ENCODE measurements around the gene DVL3. TPM values are rescaled to one million over a fixed set of nuclear protein-coding genes. Genes with fewer than 3 reads are reported as not detected.

Gene DVL3
- total RNA-seq, 1 experiment from 2014 or later = 76.2 TPM

GRCh38 chr3:184135911-184136260, 19.3 kb upstream of the DVL3 start (continued):
- TF ChIP-seq FOXP4 (CRISPR knock-in tag; IDR thresholded peaks at IDR 0.05) (no peak), HMGA2 (CRISPR knock-in tag; IDR thresholded peaks at IDR 0.05) (no peak), CREM (CRISPR knock-in tag; IDR thresholded peaks at IDR 0.05) (no peak), USF2 (CRISPR knock-in tag; IDR thresholded peaks at IDR 0.05) (no peak), RELA (CRISPR knock-in tag; IDR thresholded peaks at IDR 0.05; ENCODE audit: borderline replicate concordance) (no peak), E2F5 (CRISPR knock-in tag; IDR thresholded peaks at IDR 0.05) (no peak), GTF2I (CRISPR knock-in tag; conservative IDR thresholded peaks at IDR 0.05) (no peak), ZNF396 (CRISPR knock-in tag; IDR thresholded peaks at IDR 0.05; ENCODE audit: borderline replicate concordance) (no peak)
- TF ChIP-seq, protein P1, sequence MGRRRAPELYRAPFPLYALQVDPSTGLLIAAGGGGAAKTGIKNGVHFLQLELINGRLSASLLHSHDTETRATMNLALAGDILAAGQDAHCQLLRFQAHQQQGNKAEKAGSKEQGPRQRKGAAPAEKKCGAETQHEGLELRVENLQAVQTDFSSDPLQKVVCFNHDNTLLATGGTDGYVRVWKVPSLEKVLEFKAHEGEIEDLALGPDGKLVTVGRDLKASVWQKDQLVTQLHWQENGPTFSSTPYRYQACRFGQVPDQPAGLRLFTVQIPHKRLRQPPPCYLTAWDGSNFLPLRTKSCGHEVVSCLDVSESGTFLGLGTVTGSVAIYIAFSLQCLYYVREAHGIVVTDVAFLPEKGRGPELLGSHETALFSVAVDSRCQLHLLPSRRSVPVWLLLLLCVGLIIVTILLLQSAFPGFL (CRISPR knock-in tag; IDR thresholded peaks at IDR 0.05; ENCODE audit: borderline replicate concordance) = no peak
- TF ChIP-seq, protein P2, sequence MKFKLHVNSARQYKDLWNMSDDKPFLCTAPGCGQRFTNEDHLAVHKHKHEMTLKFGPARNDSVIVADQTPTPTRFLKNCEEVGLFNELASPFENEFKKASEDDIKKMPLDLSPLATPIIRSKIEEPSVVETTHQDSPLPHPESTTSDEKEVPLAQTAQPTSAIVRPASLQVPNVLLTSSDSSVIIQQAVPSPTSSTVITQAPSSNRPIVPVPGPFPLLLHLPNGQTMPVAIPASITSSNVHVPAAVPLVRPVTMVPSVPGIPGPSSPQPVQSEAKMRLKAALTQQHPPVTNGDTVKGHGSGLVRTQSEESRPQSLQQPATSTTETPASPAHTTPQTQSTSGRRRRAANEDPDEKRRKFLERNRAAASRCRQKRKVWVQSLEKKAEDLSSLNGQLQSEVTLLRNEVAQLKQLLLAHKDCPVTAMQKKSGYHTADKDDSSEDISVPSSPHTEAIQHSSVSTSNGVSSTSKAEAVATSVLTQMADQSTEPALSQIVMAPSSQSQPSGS (CRISPR knock-in tag; IDR thresholded peaks at IDR 0.05; ENCODE audit: borderline replicate concordance, low read depth) = no peak

- no peak overlapping the region for H3K4me3 Mint-ChIP-seq
- no peak for TF ChIP-seq SOX15 (CRISPR knock-in tag; IDR thresholded peaks at IDR 0.05)
- no peak for TF ChIP-seq NR1H2 (CRISPR knock-in tag; IDR thresholded peaks at IDR 0.05)
- TF ChIP-seq MXD4 (CRISPR knock-in tag; IDR thresholded peaks at IDR 0.05; ENCODE audit: borderline replicate concordance) = no peak
- TF ChIP-seq ZNF232 (CRISPR knock-in tag; IDR thresholded peaks at IDR 0.05) = no peak
- TF ChIP-seq, protein P3, sequence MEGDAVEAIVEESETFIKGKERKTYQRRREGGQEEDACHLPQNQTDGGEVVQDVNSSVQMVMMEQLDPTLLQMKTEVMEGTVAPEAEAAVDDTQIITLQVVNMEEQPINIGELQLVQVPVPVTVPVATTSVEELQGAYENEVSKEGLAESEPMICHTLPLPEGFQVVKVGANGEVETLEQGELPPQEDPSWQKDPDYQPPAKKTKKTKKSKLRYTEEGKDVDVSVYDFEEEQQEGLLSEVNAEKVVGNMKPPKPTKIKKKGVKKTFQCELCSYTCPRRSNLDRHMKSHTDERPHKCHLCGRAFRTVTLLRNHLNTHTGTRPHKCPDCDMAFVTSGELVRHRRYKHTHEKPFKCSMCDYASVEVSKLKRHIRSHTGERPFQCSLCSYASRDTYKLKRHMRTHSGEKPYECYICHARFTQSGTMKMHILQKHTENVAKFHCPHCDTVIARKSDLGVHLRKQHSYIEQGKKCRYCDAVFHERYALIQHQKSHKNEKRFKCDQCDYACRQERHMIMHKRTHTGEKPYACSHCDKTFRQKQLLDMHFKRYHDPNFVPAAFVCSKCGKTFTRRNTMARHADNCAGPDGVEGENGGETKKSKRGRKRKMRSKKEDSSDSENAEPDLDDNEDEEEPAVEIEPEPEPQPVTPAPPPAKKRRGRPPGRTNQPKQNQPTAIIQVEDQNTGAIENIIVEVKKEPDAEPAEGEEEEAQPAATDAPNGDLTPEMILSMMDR (IDR thresholded peaks at IDR 0.05) = no peak
- TF ChIP-seq HMGA2 (CRISPR knock-in tag; IDR thresholded peaks at IDR 0.05) = no peak
- no peak for TF ChIP-seq ZNF512 (CRISPR knock-in tag; IDR thresholded peaks at IDR 0.05; ENCODE audit: borderline replicate concordance)
- TF ChIP-seq, protein P4, sequence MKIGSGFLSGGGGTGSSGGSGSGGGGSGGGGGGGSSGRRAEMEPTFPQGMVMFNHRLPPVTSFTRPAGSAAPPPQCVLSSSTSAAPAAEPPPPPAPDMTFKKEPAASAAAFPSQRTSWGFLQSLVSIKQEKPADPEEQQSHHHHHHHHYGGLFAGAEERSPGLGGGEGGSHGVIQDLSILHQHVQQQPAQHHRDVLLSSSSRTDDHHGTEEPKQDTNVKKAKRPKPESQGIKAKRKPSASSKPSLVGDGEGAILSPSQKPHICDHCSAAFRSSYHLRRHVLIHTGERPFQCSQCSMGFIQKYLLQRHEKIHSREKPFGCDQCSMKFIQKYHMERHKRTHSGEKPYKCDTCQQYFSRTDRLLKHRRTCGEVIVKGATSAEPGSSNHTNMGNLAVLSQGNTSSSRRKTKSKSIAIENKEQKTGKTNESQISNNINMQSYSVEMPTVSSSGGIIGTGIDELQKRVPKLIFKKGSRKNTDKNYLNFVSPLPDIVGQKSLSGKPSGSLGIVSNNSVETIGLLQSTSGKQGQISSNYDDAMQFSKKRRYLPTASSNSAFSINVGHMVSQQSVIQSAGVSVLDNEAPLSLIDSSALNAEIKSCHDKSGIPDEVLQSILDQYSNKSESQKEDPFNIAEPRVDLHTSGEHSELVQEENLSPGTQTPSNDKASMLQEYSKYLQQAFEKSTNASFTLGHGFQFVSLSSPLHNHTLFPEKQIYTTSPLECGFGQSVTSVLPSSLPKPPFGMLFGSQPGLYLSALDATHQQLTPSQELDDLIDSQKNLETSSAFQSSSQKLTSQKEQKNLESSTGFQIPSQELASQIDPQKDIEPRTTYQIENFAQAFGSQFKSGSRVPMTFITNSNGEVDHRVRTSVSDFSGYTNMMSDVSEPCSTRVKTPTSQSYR (CRISPR knock-in tag; IDR thresholded peaks at IDR 0.05) = no peak
- TF ChIP-seq, protein P5, sequence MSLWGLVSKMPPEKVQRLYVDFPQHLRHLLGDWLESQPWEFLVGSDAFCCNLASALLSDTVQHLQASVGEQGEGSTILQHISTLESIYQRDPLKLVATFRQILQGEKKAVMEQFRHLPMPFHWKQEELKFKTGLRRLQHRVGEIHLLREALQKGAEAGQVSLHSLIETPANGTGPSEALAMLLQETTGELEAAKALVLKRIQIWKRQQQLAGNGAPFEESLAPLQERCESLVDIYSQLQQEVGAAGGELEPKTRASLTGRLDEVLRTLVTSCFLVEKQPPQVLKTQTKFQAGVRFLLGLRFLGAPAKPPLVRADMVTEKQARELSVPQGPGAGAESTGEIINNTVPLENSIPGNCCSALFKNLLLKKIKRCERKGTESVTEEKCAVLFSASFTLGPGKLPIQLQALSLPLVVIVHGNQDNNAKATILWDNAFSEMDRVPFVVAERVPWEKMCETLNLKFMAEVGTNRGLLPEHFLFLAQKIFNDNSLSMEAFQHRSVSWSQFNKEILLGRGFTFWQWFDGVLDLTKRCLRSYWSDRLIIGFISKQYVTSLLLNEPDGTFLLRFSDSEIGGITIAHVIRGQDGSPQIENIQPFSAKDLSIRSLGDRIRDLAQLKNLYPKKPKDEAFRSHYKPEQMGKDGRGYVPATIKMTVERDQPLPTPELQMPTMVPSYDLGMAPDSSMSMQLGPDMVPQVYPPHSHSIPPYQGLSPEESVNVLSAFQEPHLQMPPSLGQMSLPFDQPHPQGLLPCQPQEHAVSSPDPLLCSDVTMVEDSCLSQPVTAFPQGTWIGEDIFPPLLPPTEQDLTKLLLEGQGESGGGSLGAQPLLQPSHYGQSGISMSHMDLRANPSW (CRISPR knock-in tag; conservative IDR thresholded peaks at IDR 0.05; ENCODE audit: low read depth) = no peak
Measured at GRCh38 chr3:184140436-184140835, 14.7 kb upstream of the DVL3 start.

More at GRCh38 chr3:184140436-184140835, 14.7 kb upstream of the DVL3 start:
- ChIA-PET POLR2A (no interaction called here), CTCF (no interaction called here)
- ATAC-seq = no peak
- Mint-ChIP-seq H3K27me3 (ENCODE audit: low read depth) (no peaks in the 10 kb centered on the region), H3K9me3 (no peaks in the 10 kb centered on the region), H3K36me3 (peaks cover 42% of the 10 kb centered on the region), H3K27ac (no peak overlapping the region), H3K4me1 (peaks cover 12% of the 10 kb centered on the region)
- DNase-seq (ENCODE audit: low spot score) = no peak

Measured in WTC11 (cell line).